Midbrain (tissue), 1 donor: ENCODE results near the gene USP28.

Experiments
- DNase-seq: peaks from one replicate; lab custom pipeline; 2025; lab: John Stamatoyannopoulos, UW

Gene USP28

GRCh38 chr11:113876798-113877669, 1.7 kb upstream of the USP28 start:
- no peak for DNase-seq

GRCh38 chr11:113876074-113876797, 864 bp upstream of the USP28 start:
- DNase-seq: no peak

GRCh38 chr11:113874581-113875233, 665 bp downstream of the USP28 start:
- peak; percentile 28 for DNase-seq

- no peak for DNase-seq
Measured at GRCh38 chr11:113874096-113874495, 1.3 kb downstream of the USP28 start.

- peak; percentile 6 for DNase-seq
Measured at GRCh38 chr11:113873236-113873626, 2.1 kb downstream of the USP28 start.

- DNase-seq: no peak
Measured at GRCh38 chr11:113871336-113871735, 4.0 kb downstream of the USP28 start.

- no peak for DNase-seq
Measured at GRCh38 chr11:113867843-113868503, 7.4 kb downstream of the USP28 start.

- no peak for DNase-seq
Measured at GRCh38 chr11:113865873-113866272, 9.5 kb downstream of the USP28 start.

GRCh38 chr11:113864410-113864809, 11.0 kb downstream of the USP28 start:
- DNase-seq: no peak

- DNase-seq: no peak
Measured at GRCh38 chr11:113862435-113862834, 12.9 kb downstream of the USP28 start.

GRCh38 chr11:113859665-113860064, 15.7 kb downstream of the USP28 start:
- DNase-seq: no peak

- DNase-seq: no peak
Measured at GRCh38 chr11:113856966-113857759, 18.2 kb downstream of the USP28 start.

GRCh38 chr11:113855803-113856202, 19.6 kb downstream of the USP28 start:
- no peak for DNase-seq

- DNase-seq: no peak
Measured at GRCh38 chr11:113850188-113850587, 25.2 kb downstream of the USP28 start.

- DNase-seq: no peak
Measured at GRCh38 chr11:113849713-113850112, 25.7 kb downstream of the USP28 start.

GRCh38 chr11:113847580-113847979, 27.8 kb downstream of the USP28 start:
- DNase-seq: no peak

- DNase-seq: no peak
Measured at GRCh38 chr11:113847111-113847510, 28.3 kb downstream of the USP28 start.

- no peak for DNase-seq
Measured at GRCh38 chr11:113841691-113842090, 33.7 kb downstream of the USP28 start.

- DNase-seq: no peak
Measured at GRCh38 chr11:113840932-113841664, 34.3 kb downstream of the USP28 start.

GRCh38 chr11:113839842-113840241, 35.5 kb downstream of the USP28 start:
- DNase-seq: no peak

- no peak for DNase-seq
Measured at GRCh38 chr11:113838005-113838404, 37.4 kb downstream of the USP28 start.
